ENCODE measurements around the gene KIAA1755.

The KIAA1755 gene

DNA sequence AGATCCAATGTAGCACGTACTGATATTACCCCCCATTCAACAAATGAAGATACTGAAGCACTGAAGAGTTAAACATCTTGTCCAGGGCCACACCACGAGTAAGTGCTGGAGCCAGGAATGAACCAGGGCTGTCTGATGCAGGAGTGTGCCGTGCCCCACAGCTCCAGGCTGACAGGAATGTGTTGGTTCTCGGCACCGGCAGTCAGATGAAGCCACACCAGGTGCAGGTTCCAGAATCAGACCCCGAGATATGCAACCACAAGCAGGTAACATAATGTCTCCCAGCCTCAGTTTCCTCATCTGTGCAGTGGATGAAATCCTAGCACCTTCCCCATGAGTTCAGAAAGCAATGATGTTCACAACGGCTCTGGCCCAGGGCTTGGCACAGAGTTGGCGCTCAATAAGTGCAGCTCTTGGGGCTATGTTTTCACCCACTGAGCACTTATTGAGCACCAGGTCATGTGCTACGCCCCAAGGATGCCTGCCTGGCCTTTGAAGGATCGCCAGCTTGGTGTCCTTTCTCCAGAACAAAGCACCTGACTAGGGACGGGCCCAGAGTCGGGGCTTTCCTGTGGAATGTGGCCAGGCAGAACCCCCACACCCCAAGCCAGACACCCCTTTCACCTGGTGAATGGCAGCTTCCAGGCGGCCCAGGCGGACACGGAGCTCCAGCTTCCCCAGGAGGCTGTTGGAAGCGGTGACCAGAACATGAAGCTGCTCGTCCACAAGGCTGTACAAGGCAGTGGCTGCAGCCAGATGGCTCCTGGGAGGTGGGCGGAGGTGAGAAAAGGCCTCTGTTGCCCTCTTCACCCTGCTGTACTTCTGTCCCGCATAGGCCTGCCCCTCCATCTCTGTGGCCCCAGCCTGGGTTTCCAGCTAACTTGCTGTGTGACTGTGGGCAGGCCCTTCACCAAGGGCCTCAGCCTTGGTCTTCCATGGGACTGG, 41.3 kb downstream of the KIAA1755 start:
- DNase-seq (ENCODE audit: extremely low read depth, low read depth) = no peak
- TF ChIP-seq, protein P1, sequence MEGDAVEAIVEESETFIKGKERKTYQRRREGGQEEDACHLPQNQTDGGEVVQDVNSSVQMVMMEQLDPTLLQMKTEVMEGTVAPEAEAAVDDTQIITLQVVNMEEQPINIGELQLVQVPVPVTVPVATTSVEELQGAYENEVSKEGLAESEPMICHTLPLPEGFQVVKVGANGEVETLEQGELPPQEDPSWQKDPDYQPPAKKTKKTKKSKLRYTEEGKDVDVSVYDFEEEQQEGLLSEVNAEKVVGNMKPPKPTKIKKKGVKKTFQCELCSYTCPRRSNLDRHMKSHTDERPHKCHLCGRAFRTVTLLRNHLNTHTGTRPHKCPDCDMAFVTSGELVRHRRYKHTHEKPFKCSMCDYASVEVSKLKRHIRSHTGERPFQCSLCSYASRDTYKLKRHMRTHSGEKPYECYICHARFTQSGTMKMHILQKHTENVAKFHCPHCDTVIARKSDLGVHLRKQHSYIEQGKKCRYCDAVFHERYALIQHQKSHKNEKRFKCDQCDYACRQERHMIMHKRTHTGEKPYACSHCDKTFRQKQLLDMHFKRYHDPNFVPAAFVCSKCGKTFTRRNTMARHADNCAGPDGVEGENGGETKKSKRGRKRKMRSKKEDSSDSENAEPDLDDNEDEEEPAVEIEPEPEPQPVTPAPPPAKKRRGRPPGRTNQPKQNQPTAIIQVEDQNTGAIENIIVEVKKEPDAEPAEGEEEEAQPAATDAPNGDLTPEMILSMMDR (IDR thresholded peaks at IDR 0.05; ENCODE audit: low read depth, low read length, missing control alignments) = no peak
- no peak overlapping the region for H3K4me3 ChIP-seq (replicated peaks; ENCODE audit: low read depth, low read length)

DNA sequence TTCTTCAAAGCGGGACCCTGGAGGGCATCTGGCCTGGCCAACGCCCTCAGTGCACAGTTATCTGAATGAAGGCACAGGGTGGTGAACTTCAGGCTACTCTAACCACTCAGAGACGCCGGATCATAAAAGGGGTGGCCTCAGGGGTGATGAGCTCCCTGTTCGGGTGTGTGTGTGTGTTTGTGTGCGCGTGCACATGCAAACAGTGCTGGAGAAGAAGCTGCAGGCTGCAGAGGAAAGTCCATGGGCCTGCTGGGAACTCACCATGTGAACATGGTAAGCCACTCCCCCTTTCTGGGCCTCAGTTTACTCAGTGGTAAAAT, 42.0 kb downstream of the KIAA1755 start:
- TF ChIP-seq, protein P1 (IDR thresholded peaks at IDR 0.05; ENCODE audit: low read depth, low read length, missing control alignments) = no peak

DNA sequence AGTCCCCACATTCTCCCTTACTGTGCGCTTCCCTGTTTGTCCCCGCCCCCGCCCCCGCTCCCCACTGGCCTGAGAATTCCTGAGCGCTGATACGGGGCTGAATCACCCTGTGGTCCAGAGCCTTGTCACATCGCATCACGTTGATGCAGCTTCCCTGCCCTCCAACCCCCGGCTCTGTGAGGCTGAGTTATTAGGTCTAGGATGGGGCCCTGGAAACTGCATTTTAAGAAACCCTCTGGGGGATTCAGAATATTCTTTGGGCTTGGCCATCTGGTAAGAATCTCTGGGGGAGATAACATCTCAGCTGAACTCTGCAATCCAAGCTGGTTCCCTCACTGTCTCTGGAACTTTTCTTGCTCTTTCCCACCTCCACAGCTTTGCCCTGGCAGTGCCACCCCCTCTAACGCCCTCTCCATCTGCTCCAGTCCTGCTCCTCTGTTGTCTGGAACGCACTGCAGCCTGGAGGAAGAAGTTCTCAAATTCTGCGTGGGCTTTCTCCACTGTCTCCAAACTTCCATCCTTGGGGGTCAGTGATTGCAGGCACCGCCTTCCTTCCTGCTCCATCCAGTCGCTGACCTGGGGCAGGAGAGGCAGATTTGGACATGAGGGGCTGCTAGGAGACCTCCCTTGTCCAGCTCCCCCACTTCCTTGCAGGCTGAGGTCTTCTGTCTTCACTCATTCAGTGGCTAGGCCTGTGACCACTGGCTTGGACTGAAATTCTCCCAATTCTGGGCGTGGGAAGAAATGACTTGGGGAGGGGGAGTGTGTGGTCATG, 42.6 kb downstream of the KIAA1755 start:
- DNase-seq (ENCODE audit: extremely low read depth, low read depth) = peak; percentile 89
- TF ChIP-seq, protein P1 (IDR thresholded peaks at IDR 0.05; ENCODE audit: low read depth, low read length, missing control alignments) = no peak
- H3K4me3 ChIP-seq (replicated peaks; ENCODE audit: low read depth, low read length) = no peak overlapping the region

More for the DNA sequence above, 42.0 kb downstream of the KIAA1755 start:
- no peak for DNase-seq (ENCODE audit: extremely low read depth, low read depth)
- no peak overlapping the region for H3K4me3 ChIP-seq (replicated peaks; ENCODE audit: low read depth, low read length)

DNA sequence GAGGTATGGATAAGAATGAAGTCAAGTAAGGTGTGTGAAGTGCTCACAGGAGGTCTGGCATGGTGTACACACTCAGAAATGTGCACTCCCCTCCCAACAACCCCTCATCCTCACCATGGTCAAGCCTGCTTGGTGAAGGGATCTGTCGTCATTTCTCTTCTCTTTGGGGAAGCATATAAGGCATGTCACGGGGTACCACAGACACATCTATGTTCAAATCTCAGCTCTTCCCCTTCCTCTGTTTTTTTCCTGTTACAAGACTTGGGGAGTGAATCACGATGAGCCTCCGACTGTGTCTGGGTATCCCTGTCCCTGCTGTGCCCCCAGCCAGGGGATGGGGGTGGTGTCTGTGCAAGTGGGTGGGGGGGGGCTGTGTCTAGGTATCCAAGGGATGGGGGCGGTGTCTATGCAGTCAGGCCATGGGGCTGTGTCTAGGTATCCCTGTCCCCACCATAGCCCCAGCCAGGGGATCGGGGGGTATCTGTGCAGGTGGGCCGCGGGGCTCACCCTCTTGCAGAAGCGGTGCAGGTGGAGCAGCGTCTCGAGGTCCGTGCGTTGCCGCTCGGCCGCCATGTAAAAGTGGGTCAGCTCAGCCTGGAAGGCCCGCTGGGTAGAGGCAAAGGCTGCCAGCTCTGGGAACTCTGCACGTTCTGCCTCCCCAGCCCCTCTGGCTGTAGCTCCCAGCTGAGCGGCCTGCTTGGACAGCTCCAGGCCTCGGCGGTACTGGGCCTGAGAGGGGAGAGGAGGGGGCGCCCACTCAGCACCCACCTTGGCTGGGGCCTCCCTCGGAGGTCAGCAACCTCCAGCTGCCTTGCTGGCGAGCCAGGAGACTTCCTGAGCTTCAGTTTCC, 43.6 kb downstream of the KIAA1755 start:
- no peak overlapping the region for H3K4me3 ChIP-seq (replicated peaks; ENCODE audit: low read depth, low read length)
- TF ChIP-seq, protein P1 (IDR thresholded peaks at IDR 0.05; ENCODE audit: low read depth, low read length, missing control alignments) = no peak
- DNase-seq (ENCODE audit: extremely low read depth, low read depth) = no peak

DNA sequence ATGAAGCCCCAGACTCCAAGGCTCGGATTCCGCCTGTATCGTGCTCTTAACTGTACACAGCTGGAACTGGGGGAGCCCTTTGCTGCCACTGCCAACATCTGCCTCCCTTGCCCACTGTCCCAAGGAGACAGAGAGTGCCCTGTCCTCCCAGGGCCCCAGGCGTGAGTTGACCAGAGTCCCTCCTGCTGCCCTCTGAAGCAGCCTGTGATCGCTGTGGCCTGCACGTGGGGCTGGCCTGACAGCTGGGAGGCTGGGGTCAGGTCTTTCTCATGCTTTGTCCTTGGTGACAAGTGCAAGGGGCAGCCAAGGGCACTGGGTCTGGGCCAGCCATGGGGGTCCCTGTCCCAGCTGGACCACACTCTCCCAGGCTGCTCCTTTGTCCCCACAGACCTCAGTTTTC, 44.3 kb downstream of the KIAA1755 start:
- no peak for DNase-seq (ENCODE audit: extremely low read depth, low read depth)
- no peak overlapping the region for H3K4me3 ChIP-seq (replicated peaks; ENCODE audit: low read depth, low read length)
- TF ChIP-seq, protein P1 (IDR thresholded peaks at IDR 0.05; ENCODE audit: low read depth, low read length, missing control alignments) = no peak
